Pons (tissue), 1 donor: ENCODE results near the gene DPEP2NB.
"Not testable (repeated sequence)": the region's sequence is repeated elsewhere in the genome, so short reads cannot be mapped to it uniquely, and the experiment has no call there.

Source experiments
- DNase-seq: peaks from one replicate; pipeline ENCODE4 v3.0.0-alpha.2; 2016; ENCODE audit warnings: low spot score

DPEP2NB gene

DNA sequence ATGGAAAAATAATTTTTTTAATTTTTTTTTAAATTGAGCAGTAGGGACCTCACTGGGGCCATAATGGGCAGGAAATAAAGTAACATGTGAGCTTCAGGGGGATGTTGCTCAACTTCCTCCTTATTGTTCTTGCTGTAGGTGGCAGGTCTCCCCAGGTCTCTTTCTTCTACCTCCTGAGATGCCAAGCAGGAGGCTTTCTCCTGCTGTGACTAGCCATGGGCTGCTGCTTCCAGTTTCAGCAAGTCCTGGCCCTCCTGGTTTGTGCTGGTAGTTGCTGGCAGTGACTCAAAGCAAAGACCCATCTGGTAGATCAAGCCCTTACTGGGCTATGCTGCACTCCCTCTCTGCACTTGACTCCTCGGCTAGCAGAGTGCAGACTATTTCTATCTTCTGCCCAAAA lies 2.3 kb downstream of the DPEP2NB start:
- DNase-seq, result no peak

DNA sequence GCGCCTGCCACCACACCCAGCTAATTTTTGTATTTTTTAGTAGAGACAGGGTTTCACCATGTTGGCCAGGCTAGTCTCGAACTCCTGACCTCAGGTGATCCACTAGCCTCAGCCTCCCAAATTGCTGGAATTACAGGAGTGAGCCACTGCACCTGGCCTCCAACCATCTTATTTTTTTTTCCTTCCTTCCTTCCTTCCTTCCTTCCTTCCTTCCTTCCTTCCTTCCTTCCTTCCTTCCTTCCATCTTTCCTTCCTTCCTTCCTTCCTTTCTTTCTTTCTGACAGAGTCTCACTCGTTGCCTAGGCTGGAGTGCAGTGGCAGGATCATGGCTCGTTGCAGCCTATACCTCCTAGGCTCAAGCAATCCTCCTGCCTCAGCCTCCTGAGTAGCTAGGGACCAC lies 5.8 kb downstream of the DPEP2NB start:
- not testable (repeated sequence) for DNase-seq

DNA sequence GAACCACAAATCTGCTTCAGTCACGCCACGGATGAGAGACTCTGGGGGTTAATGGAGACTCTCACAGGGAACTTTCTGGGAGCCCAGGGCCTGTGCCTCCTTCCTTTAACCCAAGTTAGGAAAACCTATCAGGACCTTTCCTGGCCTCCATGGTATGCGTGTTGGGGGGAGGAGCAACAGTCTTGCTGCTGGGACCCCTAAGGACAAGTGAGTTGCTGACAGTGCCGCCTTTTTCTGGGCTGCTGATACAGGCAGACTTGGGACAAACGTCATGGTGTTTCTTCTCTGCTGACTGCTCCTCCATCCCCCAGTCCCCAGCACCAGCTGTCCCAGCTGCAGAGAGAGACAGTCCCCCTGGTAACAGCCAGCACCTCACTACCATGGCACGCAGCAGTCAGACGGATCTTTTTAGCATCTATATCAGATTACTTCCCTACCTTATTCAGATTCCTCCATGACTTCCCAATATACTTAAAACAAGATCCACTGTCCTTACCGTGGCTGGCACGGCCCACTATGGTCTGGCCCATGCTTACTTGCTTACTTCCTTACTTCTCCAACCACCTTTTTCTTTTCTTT lies 6.5 kb downstream of the DPEP2NB start:
- no peak for DNase-seq

DNA sequence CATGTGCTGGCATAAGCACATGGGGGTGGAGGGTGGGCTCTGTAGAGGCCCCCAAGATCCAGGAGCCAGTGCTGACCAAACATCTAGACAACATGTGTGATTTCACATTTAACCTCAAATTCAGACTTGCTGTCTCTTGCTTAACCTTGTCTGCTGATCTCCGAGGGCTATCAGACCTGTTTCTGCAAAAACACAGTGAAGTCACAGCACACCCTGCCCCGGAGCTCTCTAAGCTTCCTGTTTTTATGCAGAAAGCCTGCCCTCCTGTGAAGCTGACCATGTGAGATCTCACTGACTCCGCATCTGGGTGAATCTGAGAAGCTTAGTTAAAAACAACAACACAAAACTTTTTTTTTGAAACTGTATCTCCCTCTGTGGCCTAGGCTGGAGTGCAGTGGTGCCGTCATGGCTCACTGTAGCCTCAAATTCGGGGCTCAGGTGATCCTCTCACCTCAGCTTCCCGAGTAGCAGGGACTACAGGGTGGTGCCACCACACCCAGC lies 9.9 kb downstream of the DPEP2NB start:
- peak; percentile 78 for DNase-seq

DNA sequence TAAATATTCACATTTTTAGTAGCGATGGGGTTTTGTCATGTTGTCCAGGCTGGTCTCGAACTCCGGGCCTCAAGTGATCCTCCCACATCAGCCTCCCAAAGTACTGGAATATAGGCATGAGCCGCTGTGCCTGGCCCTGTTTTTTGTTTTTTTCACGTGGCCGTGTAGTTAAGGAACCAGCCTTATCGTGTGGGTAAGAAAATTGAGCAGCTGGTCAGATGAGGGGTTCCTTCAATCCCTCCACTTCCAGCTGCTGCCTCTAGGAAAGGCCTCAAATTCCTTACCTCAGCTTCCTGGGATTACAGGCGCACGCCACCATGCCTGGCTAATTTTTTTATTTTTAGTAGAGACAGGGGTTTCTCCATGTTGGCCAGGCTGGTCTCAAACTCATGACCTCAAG lies 10.5 kb downstream of the DPEP2NB start:
- DNase-seq, result no peak

DNA sequence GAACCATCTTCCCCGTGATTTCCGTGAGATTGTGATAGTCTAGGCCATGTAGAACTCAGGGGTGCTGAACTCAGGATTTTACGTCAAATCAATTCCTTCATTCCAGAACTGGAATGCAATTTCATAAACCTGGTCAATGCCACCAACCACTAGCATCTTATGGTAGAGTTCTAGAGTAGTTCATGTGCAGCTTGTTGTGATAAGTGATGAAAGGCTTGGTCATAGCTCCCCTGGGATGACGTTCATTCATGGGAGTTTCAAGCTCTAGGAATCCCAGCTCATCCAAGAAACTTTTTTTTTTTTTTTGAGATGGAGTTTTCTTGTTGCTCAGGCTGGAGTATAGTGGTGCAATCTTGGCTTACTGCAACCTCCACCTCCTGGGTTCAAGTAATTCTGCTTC lies 12.7 kb downstream of the DPEP2NB start:
- DNase-seq, result no peak

DNA sequence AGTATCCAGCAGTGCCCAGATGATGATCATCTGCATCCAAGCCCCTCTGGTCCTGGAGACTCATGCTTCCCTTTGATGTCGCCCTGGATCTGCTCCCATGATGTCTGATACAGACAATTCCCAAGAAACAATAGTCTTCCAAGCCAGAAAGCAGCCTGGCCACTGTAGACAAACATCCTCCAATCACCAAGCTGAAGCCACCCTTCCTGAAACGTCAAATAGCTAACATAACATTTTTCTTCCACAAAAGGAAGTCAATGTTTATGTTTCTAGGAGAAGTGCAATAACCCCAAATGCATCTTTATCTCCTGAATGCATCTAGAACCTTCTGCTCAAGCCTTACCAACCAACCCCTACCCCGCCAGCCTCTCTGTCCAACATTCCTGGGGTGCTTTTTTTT lies 15.3 kb downstream of the DPEP2NB start:
- peak; percentile 9 for DNase-seq

DNA sequence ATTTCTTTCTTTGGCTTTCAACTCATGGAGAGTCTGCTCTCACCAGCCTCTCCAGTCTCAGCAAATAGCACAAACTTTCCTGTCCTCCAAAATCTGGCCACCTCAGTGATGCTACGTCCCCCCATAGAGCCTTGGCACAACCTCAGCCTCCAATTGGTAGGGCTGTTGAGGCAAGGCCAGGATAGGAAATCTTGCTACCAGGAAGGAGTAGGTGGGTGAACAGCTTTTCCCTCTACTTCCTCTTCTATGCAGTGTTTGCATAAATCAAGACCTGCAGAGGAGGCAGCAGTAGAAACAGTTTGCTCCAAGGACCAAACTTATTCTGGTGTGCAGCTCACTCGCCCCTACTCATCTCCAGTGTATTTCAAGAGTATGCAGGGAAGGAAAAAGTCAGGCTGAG lies 15.7 kb downstream of the DPEP2NB start:
- no peak for DNase-seq

DNA sequence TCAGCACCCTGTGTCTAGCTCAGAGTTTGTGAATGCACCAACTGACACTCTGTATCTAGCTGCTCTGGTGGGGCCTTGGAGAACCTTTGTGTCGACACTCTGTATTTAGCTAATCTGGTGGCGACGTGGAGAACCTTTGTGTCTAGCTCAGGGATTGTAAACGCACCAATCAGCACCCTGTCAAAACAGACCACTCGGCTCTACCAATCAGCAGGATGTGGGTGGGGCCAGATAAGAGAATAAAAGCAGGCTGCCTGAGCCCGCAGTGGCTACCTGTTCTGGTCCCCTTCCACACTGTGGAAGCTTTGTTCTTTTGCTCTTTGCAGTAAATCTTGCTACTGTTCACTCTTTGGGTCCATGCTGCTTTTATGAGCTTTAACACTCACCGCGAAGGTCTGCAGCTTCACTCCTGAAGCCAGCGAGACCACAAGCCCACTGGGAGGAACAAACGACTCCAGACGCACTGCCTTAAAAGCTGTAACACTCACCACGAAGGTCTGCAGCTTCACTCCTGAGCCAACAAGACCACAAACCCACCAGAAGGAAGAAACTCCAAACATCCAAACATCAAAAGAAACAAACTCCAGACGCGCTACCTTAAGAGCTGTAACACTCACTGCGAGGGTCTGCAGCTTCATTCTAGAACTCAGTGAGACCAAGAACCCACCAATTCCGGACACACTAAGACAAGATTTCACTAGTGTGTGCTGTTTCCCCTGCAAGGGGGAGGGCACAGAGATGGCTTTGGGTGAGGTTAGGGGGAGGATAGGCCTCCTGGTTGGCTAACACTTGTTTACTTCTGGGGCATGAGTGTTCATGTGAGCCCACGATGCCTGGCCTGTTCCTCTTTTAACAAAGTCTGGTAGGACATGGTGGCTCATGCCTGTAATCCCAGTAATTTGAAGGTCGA lies 16.7 kb downstream of the DPEP2NB start, which contains the start of gene DPEP2:
Gene DPEP2, minus strand, starts transcription at position 706 of the 910 bp plus-strand sequence. CDS start 6,272 bp downstream, outside the sequence.
- peak; percentile 71 for DNase-seq

DNA sequence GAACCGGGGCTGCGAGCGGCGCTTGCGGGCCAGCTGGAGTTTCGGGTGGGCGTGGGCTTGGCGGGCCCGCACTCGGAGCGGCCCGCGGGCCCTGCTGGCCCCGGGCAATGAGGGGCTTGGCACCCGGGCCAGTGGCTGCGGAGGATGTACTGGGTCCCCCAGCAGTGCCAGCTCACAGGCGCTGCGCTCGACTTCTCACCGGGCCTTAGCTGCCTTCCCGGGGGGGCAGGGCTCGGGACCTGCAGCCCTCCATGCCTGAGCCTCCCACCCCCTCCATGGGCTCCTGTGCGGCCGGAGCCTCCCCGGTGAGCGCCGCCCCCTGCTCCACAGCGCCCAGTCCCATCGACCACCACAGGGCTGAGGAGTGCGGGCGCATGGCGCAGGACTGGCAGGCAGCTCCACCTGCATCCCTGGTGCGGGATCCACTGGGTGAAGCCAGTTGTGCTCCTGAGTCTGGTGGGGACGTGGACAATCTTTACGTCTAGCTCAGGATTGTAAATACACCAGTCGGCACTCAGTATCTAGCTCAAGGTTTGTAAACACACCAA lies 17.4 kb downstream of the DPEP2NB start:
- DNase-seq, result not testable (repeated sequence)

DNA sequence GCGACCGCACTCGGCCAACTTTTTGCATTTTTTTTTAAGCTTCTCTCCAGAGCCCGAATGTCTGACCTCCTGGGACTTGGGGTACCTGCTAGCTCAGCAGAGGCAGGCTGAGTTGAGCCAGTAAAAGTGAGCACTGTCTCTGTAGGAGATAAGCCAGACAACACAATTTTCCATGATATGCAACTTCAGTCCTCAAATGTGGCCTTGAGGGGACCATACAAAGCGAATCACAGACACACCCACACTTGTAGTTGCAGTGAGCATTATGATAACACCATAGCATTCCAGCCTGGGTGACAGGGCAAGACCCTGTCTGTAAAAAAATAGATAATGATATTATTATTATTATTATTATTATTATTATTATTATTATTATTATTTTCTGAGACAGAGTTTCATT lies 19.0 kb downstream of the DPEP2NB start:
- DNase-seq, result no peak

DNA sequence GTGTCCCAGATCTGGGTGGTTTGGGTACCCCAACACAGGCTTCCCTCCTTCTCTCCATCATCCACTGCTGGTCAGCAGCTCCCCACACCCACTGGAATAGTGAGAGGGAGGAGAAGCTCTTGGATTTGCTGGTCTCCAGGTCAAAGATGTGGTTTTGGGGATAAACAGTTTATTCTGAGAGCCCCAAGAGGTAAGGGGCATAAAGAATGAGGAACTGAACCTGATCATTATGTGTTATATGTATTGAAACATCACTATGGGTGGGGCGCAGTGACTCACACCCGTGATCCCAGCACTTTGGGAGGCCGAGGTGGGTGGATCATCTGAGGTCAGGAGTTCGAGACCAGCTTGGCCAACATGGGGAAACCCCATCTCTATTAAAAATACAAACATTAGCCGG lies 20.3 kb downstream of the DPEP2NB start:
- DNase-seq, result no peak

DNA sequence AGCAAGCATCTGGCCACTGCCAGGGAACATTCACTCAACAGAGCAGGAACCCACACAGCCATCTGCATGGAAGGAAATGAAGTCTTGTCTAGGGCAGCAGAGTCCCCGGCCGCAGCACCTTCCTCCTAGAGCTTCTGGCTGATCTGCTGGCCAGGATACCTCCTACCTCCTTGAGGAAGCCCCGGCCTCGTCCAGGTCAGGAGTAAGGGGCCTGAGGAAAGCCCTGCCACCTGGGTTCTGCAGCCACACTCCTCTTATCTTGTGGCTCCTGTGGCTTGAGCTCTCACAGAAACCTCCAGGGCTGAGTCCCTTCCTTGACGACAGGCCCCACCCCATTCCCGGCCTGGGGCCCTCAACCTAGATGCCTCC lies 21.7 kb downstream of the DPEP2NB start:
- not testable (repeated sequence) for DNase-seq

DNA sequence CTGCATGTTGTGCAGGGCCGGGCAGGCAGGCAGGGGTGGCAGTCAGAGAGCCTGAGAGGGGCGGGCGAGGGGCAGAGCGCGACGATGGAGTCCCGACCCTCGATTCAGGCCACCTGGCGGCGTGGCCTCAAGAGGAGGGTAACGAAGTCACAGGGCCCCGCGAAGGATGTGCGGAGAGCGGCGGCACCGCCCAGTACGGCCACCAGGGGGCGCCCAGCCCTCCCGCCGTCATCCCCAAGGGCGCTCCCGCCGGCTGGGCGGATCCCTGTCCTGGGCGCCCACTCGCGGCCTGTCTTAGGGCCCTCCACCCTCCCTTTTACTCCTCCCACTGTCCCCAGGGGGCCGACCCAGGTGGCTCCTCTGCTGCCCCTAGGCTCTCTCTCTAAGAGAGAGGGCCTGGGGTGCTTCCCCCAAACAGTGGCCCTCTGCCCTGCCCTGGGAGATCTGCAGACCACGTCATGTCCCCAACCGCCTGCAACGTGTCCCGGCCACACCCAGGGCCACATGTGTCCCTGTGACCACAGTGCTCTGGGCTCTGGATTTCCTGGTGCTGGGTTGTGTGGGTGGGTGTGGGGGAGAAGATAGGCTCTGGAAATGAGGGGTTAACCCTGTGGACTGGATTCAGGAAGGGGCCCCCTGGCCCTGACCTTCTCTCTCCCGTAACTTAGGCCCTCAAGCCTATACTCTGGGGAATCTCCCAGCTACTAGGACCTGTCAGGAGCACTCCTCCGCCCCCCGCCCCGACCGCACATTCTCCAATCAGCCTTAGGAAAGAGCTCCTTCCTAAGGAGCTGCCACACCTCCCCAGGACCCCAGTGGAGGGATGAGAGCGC lies 22.3 kb downstream of the DPEP2NB start:
- peak; percentile 47 for DNase-seq

DNA sequence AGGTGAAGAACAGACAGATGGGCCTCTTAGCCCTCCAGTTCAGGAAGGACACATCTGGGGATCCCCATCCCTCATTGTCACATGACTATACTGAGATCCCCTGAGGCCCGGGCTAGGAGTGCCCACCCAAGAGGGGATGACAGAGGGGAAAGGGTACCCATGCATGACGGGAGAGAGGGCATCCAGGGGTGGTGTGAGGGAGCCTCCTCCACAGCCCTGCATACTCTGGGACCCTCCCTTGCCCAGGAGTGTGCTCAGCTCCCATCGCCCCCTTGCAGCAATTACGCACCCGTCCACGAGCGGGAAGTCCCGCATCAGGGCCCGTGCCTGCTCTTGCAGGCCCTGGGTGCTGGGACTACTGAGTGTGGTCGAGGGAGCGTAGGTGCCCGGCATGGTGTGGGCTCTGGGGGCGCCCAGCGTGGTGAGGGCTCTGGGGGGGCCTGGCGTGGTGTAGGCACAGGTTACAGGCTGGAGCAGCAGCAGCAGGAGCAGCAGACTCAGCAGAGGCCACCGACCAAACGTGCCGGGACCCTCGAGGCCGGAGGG lies 23.0 kb downstream of the DPEP2NB start:
- no peak for DNase-seq

DNA sequence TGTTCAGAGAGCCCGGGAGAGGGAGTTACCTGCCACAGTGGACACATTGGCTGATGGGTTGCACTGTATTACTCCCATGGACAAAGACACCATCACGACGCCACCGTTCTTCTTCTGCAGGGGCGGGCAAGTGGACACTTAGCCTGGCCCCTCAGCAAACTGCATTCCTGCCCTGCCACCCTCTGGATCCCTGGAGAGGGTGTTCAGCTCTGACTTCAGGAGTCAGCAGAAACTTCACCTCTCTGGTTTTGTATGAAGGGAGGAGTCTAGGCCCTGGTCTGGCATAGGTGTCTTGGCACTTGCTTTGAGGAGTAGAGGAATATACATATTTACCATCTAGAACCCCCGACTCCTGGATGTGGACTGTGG lies 25.7 kb downstream of the DPEP2NB start:
- no peak for DNase-seq

DNA sequence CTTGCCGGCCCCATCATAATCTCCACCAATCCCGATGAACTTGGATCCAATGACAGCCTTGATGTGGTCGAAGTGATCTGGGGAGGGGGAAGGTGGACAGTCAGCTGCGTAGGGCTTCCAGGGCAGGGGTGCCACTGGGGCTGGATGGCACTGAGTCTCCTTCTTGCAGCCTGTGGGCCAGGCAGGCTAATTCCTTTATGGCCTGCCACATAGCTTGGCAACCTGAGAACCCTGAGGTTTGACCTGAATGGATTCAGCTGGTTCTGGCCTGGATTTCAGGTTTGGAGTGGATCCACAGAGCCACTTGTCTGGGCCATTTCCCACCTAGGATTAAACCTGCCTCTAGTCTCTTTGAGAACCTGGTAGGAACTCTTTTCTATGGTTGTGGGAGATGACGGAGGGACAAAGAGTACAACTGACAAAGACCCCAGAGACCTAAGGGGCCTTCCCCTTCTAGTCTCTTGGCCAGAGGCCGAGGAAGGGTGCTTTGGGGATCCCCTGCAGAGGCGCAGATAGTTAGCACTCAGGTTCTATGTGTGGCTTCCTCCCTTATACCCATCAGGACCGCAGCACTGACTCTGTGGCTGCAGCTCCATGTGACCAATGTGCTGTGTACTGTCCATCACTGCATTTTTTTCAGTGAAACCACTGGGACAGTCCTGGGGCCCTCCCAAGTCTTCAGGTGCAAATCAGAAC lies 26.2 kb downstream of the DPEP2NB start:
- DNase-seq, result no peak

DNA sequence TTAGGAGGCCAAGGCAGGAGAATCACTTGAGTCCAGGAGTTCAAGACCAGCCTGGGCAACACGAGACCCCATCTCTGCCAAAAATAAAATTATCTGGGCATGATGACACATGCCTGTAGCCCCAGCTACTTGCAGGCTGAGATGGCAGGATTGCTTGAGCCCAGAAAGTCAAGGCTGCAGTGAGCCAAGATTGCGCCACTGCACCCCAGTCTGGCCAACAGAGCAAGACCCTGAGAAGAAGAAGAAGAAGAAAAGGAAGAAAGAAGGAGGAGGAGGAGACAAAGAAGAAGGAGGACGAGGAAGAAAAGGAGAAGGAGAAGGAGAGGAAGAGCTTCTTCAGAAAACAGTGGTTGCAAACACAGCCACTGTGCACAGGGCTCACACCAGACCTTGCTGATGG lies 27.0 kb downstream of the DPEP2NB start:
- DNase-seq, result no peak

DNA sequence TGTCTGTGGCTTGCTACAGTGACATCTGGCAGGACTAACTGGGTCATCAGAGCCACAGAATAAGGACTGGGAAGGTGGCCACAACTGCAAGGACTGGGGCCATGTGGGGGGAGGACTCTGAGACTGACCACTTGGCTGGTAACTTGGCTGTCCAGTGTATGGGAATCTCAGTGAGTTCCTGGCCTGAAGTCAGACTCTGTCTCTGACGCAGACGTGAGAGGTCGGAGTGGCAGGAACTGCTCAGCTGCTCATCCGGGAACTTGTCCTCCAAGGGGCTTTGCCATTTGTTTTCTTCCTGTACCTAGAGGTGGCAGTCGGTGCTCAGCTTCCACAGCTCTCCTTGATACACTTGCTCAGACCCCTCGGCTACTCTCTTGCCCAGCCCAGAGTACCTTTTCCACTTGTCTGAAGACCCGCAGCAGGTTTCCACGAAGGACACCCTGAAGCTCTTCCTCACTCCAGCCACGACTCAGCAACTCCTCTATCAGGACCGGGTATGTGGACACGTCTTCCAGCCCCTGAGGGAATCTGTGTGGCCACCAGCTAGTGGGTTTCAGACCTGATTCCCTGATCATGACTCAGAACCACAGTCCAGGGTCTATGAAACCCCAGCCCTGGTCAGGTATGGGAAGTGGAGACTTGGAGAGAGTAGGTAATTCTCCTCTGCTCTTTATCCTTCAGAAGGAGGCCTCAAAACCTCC lies 28.1 kb downstream of the DPEP2NB start:
- DNase-seq, result no peak

DNA sequence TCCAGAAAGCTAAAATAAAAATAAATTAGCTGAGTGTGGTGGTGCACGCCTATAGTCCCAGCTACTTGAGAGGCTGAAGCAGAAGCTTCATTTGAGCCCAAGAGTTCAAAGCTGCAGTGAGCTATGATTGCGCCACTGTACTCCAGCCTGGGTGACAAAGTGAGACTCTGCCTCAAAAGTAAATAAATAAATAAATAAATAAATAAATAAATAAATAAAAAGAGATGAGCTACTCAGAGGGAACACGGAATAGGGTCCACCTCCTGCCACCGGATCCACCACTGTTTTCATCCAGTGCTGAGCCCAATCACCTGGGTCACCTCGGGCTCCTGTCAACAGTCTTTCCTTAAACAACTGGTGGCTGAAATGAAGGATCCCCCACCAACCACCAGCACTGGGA lies 28.8 kb downstream of the DPEP2NB start:
- no peak for DNase-seq
